ENCODE results near the gene C11orf52.

Gene C11orf52, protein sequence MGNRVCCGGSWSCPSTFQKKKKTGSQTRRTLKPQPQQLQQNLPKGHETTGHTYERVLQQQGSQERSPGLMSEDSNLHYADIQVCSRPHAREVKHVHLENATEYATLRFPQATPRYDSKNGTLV

DNA sequence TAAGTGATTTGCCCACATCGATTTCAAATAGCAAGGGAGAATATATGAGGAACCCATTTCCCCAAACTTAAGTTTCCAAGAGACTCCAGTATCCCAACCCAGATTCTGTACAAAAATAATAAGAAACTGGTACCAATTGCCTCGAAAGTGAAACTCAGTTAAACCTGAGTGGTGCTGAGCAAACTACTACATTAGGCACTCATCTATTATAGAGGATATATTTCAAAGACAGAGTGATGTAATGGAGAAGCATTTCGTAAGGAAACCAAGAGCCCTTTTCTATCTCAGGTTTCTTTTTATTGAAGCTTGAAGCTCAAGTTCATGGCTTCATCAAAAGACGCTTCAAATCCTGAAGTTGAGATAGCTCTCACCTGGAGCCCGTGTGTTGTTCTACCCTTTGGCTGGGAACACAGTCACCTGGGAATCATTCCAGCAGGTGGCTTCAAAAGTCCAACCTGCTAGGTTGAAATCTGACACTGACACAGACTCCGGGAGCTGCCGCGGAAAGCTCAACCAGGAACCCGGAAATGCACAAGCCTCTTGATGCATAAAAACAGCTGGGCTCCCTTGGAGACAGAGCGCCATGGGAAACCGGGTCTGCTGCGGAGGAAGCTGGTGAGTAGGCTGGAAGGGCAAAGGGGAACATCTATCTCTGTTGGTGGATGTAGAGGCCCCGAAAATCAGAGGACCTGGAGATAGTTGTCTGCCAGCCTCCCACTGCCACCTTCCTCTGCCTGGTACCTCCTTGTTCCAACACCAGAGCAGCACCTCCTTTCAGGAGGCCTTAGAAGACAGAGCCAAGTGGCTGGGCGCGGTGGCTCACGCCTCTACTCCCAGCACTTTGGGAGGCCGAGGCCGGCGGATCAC lies at the start of gene C11orf52:
Gene C11orf52 (plus strand): TSS at position 524 of the 867 bp plus-strand sequence. CDS start 60 bp downstream, at position 584.
- TF ChIP-seq, protein P1, sequence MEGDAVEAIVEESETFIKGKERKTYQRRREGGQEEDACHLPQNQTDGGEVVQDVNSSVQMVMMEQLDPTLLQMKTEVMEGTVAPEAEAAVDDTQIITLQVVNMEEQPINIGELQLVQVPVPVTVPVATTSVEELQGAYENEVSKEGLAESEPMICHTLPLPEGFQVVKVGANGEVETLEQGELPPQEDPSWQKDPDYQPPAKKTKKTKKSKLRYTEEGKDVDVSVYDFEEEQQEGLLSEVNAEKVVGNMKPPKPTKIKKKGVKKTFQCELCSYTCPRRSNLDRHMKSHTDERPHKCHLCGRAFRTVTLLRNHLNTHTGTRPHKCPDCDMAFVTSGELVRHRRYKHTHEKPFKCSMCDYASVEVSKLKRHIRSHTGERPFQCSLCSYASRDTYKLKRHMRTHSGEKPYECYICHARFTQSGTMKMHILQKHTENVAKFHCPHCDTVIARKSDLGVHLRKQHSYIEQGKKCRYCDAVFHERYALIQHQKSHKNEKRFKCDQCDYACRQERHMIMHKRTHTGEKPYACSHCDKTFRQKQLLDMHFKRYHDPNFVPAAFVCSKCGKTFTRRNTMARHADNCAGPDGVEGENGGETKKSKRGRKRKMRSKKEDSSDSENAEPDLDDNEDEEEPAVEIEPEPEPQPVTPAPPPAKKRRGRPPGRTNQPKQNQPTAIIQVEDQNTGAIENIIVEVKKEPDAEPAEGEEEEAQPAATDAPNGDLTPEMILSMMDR (IDR thresholded peaks at IDR 0.05; ENCODE audit: insufficient read depth, low read depth, low read length, missing control alignments): peak; percentile 17
- DNase-seq (ENCODE audit: low read depth): peak; percentile 88
- H3K4me3 ChIP-seq (ENCODE audit: low read length): peak within 1 kb of the TSS; percentile 34

DNA sequence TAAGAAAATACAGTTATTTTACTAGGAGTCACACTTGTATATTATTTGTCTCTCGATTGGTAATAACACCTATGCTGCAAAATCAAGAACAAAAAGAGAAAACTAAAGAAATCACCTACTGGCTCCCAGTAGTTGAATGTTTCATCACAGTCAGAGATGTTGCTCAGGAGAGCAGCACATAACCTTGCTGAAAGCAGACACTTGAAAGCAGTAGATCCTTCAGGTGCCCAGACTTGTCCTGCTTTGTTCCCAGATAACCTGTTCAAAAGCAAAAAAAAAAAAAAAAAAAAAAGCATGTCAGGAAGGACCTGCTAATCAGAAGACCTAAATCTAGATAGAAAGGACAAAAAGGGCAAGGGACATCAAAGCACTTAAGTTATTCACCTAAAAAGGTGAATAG lies 48.6 kb upstream of the C11orf52 start:
- peak; percentile 54 for DNase-seq (ENCODE audit: low read depth)
- peak overlapping the region; percentile 84 for H3K4me3 ChIP-seq (ENCODE audit: low read length)
- TF ChIP-seq, protein P1 (IDR thresholded peaks at IDR 0.05; ENCODE audit: insufficient read depth, low read depth, low read length, missing control alignments): no peak

DNA sequence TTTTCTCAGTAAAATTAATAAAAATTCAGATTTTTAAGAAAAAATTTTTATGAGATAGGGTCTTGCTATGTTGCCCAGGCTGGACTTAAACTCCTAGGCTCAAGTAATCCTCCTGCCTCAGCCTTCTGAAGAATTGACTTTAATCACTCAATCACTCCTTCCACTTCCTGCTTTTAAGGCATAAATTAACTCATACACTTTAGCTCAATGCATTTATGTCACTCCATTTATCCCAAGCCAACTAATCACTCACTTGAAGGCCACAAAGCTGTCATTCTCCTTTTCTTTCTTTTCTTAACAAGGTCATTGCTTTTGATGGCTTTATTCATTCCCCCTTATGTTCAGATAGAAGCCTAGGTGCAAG lies 48.2 kb upstream of the C11orf52 start:
- peak; percentile 5 for DNase-seq (ENCODE audit: low read depth)
- peak overlapping the region; percentile 84 for H3K4me3 ChIP-seq (ENCODE audit: low read length)
- TF ChIP-seq, protein P1 (IDR thresholded peaks at IDR 0.05; ENCODE audit: insufficient read depth, low read depth, low read length, missing control alignments): no peak

DNA sequence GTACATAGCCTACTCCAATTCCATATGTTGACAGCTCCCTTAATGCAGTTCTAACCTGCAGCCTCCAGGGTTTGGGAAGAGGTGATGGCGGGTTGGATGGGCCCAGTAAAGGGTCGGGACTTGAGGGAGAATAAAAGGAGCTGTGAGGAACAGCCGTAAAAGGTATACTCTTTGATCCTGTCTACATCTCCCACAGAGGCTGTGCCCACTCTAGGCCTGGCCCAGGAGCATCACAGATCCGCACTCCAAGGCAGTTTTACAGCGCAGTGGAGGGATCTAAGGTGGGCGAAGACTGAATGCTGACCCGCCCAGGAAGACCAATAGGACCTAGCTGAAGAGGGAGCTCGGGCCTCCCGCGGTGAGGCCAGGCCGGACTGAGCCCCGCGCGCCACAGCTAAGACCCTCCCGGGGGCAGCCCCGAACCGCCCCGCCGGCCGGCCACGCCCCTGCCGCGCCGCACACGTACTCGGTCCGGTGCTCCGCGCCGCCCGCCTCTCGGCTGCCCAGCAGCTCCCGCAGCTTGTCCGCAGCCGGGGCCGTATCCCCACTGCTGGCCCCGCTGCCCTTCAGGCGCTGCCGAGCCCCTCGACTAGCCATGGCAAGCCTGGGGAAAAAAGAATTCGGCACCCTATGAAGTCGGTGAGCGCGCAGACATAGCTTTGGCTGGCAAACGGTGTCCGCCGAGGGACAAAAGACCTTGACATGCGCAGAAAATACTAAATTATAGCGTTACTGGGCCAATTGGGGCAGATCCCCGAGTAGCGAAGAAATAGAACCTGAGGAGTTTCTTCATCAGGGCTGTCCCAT lies 47.6 kb upstream of the C11orf52 start, which contains the start of gene ALG9:
Gene ALG9 (minus strand): TSS at position 696 of the 807 bp plus-strand sequence. CDS start 99 bp downstream, at position 597.
- DNase-seq (ENCODE audit: low read depth): peak; percentile 85
- TF ChIP-seq, protein P1 (IDR thresholded peaks at IDR 0.05; ENCODE audit: insufficient read depth, low read depth, low read length, missing control alignments): peak; percentile 68
- peak within 1 kb of the TSS; percentile 84 for H3K4me3 ChIP-seq (ENCODE audit: low read length)

DNA sequence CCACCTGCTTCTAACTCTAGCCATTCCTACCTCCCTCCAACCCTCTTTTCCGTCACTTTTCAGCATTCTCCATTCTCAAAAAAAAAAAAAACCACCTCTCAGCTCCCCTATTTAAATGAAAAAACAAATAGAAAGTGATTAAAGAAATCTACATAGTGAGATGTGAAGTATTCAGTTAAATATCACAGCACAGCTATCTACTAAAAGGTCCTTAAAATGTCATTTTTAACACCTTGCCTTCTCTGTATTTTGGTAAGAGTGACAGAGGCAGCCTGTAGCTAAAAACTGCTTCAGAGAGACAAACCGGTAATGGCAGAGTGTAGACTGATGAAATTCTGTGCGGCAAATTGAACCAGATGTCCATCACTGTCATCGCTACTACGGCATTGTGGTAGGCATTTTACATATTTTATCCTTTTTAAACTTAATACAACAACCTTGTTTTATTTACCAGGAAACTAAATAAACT lies 47.0 kb upstream of the C11orf52 start:
- no peak for DNase-seq (ENCODE audit: low read depth)
- H3K4me3 ChIP-seq (ENCODE audit: low read length): peak overlapping the region; percentile 84

DNA sequence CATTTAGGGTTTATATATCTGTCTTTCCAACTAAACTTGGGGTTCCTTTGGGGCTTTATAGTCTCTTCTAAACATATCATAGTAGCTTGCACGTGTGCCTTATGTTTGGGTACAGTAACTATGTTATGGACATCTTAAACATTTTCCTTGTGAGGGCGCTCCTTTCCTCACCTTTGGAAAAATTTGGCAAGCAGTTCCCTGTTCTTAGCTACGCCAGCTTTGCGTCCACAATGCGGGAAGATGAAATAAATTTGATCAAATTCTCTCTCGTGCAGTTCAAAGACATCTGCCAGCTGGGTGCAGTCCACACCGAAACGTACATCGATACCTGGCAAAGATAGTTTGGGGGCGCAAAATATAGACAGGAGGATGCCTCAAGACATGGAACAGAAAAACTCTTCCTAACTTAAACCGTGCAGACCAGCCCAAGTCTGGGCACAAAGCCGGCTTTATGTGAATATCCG lies 40.3 kb upstream of the C11orf52 start:
- TF ChIP-seq, protein P1 (IDR thresholded peaks at IDR 0.05; ENCODE audit: insufficient read depth, low read depth, low read length, missing control alignments): peak; percentile 9
- peak; percentile 54 for DNase-seq (ENCODE audit: low read depth)
- peak overlapping the region; percentile 75 for H3K4me3 ChIP-seq (ENCODE audit: low read length)

More for the DNA sequence above, 47.0 kb upstream of the C11orf52 start:
- TF ChIP-seq, protein P1 (IDR thresholded peaks at IDR 0.05; ENCODE audit: insufficient read depth, low read depth, low read length, missing control alignments): no peak
